Stimulated activated naive CD4-positive, alpha-beta T cell treated with Interleukin-2 at 50 U/mL for 16 hours (primary cell): ENCODE data around the gene PLEKHA5.
"Not testable (repeated sequence)": the region's sequence is repeated elsewhere in the genome, so short reads cannot be mapped to it uniquely, and the experiment has no call there.

Source experiments
- DNase-seq: peaks from one replicate; lab custom pipeline; 2025; lab: John Stamatoyannopoulos, UW

The PLEKHA5 gene

DNA sequence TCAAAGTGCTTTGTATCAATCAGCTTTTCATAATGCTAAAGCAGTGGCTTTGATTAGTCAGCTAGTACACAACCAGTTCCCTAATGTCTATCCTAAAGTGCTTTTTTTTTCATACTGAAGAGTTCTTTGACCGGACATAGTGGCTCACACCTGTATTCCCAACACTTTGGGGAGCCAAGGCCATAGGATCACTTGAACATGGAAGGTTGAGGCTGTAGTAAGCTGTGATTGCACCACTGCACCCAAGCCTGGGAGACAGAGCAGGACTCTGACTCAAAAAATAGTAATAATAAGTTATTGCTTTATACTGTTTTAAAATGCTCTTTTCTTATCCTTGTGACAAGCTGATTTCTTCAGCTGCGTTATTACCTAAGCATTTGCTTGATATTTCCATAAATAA lies 155.1 kb downstream of the PLEKHA5 start:
- DNase-seq, result no peak

DNA sequence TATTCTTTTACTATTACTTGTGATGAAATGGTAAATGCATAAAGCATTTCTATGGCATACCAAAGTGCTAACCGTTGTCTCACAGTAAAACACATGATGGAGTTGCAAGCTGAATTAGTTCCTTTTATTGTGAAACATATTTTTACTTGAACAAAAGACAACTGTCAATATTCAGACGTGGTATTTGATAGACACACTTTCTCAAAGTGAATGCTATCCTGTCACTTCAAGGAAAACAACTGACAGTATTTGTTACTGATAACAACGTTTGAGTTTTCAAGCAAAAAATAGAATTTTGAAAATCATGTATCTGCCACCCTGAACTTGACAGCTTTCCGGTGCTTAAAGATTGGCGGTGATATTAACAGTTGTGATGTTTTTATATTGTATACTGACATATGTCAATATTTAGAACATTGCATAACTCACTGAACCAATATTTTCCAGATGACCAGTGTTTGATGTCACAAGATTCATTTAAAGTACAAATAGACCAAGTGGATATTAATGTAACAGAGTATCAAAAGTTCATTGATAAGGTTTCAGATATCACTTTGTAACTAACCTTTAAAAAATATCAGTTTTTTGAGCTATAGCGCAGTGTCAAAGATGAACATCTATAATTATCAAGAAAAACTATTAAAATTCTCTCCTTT lies 156.4 kb downstream of the PLEKHA5 start:
- no peak for DNase-seq

DNA sequence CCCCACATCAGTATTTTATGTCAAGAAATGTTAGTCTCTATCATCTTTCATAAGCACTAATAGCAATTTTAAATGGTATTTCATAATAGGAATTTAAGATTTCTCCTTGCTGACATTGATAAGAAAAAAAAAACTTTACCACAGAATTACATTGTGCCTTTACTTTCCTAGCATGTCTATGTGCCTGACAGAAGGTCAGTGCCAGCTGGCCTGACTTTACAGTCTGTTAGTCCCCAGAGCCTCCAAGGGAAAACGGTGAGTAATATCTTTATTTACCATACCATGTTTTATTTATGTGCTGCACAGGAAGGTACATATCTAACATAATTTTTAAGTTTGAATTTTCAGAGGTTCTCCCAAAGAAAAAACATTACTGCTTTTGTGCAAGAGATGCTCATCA lies 157.8 kb downstream of the PLEKHA5 start:
- DNase-seq, result no peak

DNA sequence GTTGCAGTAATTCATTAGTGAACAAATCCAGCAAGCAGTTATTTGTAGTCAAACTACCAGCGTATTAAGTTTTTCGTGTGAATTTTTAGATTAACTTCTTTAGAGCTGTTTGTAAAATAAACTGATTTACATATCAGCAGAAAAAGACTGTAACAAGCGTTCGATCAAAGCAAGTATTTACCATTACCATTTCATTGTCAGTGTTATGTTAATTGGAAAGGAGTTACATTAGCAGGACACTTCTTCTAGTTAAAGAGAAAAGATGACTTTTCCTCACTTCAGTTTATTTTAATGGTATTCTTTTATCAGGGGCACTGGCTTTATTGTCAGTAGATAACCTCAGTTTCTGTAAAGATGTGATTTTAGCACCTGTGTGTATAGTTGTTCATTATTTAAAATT lies 158.6 kb downstream of the PLEKHA5 start:
- DNase-seq, result no peak

DNA sequence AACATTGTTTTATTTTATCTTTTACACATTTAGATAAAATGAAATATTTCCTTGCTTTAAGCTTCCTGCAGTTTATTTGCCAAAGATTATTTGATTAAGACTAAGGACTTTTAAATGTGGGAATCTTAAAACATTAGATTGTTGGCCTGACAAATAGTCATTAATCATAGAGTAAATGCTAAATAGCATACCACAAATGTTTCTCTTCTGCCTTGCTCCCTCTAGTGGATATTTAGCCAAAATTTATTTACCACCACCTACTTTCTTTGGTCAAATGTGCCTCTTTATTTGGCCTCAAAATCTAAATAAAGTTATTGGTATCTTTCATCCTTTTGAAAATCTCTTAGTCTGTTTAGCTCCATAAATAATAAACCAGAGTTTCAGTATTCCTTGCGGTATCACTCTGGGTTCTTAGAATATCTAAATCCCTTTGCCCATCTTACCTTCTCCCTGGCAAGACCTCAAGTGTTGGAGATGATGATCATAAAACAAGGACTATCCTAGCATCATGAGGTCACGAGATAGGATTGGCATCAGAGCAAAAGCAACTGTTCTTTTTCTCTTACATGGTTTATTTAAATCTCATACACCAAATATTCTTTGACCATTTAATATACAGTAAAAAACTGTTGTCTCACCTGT lies 159.2 kb downstream of the PLEKHA5 start:
- no peak for DNase-seq

DNA sequence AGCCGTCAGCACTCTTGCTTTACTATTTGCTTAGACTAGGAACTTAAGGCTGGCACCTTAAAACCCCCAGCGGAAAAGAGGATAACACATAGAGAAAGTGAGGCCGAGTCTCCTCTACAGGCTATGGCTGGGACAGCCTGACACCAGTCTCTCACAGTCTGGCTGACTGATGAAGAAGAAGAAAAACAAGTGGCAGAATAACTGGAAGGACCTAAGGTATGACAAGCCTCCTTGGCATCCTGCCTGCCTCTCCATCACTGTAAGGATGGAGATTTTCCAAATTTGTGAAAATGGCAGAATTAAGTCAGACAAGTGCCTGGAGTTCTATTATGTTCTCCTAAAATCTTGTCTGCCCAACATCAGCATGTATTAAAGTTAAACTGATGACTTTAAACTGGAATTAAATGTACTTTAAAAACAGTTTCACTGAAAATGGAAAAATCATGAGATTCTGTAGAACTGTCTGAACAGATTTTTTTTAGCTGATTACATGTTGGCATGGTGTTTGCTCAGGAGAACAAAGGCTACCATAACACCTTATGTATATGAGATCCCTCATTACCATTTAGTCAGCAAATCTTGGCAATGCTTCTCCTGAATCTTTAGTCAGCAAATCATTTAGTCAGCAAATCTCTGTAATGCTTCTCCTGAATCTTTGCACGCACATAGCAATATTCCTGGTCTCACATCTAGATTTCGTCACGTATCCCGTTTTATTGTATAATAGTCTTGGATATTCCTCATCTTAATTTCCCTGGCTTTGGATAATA lies 169.5 kb downstream of the PLEKHA5 start:
- no peak for DNase-seq

DNA sequence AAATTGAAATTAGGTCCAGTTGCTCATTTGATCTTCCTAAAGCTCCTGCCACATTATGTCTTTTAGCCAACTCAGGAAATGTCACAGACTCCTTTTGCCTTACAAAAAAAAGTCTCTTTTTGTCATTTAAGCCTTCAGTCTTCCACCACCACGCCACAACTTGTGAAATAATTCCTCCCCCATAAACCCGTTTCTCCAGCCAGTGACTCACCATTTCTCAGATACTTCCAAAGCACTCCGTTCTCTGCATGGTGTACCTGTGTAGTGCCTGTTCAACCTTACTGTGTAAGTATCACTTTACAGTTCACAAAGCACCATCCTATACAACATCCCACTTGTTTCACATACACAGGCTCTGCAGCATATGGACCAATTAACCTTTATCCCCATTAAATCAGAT lies 170.2 kb downstream of the PLEKHA5 start:
- no peak for DNase-seq

DNA sequence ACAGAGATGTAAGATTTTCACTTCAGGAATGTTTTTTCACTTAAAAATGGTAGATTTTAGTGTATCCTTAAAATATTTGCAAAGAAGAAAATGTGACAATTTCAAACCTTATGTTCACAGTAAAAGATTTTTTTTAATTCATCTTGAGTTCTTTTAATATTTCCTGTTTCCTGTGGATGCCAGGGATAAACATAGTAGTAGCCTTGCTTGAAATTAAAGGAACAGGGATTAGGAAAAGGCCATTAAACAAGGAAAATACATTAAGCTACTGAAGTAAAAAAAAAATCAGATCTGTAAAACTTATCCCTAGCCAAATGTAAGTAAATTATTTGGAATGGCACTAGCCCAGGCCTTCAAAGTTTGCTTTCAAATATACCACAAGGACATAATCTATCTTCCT lies 171.7 kb downstream of the PLEKHA5 start:
- DNase-seq, result no peak

DNA sequence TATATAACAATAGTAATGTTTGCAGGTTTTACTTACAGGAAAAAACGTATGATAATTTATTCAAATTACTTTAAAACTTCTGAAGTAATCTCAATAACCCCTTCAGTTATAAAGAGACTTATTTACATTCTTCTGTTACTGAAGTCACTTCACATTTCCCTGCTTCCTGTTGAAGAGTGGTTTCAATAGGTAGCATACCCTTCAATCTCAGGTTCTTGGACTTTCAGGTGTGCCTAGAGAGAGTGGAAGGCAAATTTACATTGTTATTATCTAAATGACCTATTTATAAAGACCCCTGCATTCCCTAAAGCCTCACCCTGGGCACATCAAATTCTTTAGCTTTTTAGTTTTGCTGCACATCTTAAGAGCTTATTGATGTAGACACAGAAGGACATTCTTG lies 172.2 kb downstream of the PLEKHA5 start:
- no peak for DNase-seq

DNA sequence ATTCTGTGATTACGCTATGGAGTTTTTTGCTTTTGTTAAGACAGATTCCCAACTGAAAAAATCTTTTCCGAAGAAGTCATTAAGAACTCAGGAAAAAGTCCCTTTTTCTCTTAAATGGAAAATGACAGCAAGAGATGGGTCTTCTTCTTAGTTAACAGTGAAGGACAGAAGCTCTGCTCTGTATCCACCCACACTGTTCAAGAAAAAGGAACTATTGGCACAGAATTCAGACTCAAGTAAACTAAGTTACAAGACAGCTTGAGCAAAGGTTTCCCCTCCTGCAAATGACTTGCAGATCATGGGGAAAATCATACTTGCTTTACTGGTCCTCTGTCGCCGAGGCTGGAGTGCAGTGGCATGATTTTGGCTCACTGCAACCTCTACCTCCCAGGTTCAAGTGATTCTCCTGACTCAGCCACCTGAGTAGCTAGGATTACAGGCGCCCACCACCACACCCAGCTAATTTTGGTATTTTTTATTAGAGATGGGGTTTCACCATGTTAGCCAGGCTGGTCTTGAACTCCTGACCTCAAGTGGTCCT lies 172.6 kb downstream of the PLEKHA5 start:
- no peak for DNase-seq

DNA sequence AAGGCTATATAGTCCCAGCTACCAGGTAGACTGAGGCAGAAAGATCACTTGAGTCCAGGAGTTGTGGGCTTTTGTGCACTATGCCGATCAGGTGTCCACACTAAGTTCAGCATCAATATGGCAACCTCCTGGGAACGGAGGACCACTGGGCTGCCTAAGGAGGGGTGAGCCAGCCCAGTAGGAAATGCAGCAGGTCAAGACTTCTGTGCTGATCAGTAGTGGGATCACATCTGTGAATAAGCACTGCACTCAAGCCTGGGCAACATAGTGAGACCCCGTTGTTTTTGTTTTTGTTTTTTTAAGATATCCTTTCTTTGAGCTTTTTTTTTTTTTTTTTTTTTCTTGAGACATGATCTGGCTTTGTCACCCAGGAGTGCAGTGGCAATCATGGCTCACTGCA lies 174.0 kb downstream of the PLEKHA5 start:
- no peak for DNase-seq

DNA sequence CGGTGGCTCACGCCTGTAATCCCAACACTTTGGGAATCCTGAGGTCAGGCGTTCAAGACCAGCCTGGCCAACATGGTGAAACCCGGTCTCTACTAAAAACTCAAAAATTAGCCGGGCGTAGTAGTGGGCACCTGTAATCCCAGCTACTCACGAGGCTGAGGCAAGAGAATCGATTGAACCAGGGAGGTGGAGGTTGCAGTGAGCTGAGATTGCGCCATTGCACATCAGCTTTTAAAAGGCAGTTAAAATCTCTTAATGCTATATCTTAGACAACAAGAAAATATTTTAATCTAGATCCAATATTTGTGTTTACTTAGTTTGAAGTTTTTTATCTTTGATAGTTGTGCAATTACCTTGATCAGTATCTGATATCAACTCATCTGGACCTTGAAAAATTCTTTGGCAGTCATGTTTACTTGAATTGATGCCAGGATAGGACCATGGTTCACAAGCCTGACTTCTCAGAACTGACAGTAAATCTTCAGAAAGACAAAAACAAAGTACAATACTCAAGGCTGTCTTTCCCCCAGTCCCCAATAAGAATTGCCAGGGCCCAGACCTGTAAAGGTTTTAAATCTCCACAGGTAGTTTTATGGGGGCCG lies 174.7 kb downstream of the PLEKHA5 start:
- no peak for DNase-seq

DNA sequence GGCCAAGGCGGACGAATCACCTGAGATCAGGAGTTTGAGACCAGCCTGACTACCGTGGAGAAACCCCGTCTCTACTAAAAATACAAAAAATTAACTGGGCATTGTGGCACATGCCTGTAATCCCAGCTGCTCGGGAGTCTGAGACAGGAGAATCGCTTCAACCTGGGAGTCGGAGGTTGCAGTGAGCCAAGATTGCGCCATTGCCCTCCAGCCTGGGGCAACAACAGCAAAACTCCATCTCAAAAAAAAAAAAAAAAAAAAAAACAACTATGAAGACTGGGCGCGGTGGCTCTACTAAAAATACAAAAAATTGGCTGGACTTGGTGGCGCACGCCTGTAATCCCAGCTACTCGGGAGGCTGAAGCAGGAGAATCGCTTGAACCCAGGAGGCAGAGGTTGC lies 176.1 kb downstream of the PLEKHA5 start:
- DNase-seq, result not testable (repeated sequence)

DNA sequence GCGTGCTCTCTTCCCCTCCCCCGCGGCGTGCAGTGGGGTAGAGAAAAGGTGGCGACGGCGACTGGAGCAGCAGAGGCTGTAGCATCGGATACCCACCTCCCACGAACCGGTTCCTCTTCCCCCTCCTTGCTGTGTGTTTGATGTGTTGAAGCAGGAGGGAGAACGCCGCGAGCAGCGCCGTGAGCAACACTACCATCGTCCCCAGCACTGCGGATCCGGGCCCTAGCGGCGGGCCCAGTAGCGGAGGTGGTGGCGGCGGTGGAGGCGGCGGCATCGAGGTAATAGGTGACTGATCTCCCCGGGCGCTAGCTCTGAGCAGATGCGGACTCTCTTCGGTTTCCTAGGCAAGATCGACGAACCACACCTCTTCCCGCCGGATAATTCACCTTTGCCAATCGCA lies 176.8 kb downstream of the PLEKHA5 start:
- no peak for DNase-seq

DNA sequence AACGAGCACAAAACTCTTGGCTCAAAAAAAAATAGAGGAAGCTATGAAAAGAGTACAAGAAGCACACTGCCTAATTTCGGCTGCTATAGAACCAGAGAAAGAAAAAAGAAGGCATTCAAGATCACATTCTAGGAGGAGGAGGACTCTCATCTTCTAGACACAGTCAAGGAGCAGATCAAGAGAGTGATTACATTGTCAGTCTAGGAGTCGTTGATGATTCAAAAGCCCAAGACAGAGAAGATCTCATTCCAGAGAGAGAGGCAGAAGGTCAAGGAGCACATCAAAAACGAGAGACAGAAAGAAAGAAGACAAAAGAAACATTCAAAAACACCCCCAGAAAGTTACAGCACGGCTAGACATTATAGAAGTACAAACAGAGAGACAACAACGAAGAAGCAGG lies 177.9 kb downstream of the PLEKHA5 start:
- no peak for DNase-seq

DNA sequence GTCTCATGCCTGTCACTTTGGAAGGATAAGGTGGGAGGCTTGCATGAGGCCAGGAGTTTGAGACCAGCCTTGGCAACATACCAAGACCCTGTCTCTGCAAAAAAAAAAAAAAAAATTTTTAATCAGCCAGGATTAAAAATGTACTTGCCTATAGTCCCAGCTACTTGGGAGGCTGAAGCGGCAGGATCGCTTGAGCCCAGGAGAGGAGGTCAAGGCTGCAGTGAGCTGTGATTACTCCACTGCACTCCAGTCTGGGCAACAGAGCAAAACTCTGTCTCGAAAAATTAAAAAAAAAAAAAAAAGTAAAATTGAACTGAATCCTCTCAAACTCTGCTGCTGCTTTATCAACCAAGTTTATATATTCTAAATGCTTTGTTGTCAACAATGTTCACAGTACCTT lies 181.6 kb downstream of the PLEKHA5 start:
- no peak for DNase-seq

DNA sequence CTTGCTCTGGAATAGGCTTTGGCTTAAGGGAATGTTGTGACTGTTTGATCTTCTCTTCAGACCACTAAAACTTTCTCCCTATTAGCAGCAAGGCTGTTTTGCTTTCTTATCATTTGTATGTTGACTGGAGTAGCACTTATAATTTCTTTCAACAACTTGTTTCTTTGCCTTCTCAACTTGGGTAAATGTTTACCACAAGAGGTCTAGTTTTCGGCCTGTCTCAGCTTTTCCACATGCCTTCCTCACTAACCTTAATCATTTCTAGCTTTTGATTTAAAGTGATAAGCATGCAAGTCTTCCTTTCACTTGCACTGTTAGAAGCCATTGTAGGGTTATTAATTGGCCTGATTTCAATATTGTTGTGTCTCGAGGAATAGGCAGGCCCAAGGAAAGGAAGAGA lies 183.1 kb downstream of the PLEKHA5 start:
- DNase-seq, result no peak

DNA sequence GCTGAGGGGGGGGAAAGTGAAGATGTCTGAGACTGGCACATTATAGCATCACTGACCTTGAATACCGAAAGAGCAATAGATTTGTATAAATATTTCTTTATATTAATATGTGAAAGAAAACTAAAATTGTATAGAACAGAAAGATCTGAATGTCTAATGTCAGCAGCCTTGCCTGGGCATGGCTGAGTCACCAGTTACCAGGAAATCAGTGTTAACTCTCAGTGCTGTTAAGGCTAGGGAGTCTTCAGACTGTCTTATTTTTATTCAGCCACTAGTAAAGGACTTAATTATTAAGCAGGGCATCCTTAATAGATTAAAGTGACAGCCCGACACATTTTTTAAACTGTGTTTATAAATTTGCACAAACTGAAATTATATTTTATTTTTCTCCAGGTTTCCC lies 186.9 kb downstream of the PLEKHA5 start:
- DNase-seq, result no peak

DNA sequence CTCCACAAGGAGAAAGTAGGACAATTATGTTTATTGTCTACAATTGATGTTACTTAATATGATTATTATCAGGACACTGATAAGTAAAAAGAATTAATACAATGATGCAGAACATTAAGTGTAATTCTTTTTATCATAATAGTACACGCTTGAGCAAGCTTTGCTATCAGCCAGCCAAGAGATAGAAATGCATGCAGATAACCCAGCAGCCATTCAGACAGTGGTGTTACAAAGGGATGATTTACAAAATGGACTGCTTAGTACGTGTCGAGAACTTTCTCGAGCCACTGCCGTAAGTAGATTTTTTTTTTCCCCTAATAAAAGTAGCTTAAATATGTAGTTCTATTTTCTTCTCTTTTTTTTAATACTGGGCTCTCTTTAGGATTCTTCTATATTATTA lies 192.8 kb downstream of the PLEKHA5 start:
- DNase-seq, result no peak

DNA sequence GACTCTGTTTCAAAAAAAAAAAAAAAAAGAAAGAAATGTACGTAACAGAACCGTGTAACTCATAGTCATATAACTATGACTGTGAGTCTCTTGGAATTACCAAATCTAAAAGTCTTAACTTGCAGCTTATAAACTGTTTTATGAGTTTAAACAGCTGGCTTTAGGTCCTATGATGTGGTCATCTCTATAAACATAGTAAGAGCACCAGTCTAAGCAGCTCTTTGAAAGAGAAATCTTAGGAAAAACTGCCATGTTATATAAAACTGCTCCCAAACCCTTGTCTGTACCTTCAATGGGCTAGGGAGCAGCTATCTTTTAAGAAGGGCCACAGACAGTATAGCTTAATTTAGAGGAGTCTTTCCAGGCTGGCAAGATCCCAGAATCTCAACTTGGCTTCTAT lies 194.3 kb downstream of the PLEKHA5 start:
- DNase-seq, result no peak

DNA sequence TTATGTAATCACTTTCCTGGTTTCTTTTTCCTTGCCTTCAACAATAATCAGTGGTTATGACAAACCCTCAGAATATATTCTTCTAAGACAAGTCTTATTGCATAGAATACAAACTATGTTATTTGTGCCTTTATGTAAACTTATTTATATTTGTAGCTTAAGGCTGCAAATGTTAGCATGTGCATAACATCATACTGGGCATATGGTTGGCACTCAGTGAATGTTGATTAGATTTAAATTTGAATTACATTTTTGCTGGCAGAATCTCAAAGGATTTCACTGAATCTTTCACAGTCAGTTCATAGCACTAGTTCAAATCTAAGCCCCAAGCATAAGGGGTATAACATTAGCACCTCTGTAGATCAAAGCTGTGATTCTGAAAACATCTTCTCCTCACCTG lies 196.6 kb downstream of the PLEKHA5 start:
- DNase-seq, result no peak

DNA sequence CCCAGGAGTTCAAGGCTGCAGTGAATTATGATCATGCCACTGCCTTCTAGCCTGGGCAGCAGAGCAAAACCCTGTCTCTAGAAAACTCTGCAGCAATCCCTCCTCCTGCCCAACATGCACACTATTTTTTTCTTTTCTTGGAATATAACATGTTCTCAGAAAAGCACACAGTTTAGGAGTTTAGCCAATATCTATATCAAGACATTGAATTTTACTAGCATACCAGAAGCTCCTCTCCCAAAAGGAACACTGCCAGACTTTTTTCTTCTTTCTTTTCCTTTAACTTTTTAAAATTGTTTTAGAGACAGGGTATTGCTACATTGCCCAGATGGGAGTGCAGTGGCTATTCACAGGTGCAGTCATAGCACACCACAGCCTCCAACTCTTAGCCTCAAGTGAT lies 202.7 kb downstream of the PLEKHA5 start:
- DNase-seq, result no peak

DNA sequence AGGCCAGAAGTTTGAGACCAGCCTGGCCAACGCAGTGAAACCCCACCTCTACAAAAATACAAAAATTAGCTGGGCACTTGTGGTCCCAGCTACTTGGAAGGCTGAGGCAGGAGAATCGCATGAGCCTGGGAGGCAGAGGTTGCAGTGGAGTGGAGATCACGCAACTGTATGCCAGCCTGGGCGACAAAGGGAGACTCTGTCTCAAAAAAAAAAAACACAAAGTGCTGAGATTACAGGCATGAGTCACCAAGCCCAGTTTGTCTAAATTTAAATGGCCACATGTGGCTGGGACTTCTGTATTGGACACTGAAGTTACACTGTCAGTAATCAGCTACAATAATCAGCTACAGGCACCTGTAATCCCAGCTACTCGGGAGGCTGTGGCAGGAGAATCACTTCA lies 208.9 kb downstream of the PLEKHA5 start:
- no peak for DNase-seq
